ENCODE results near the gene RNF224.

- TF ChIP-seq EZH2 (IDR thresholded peaks at IDR 0.05; ENCODE audit: low read length, unreplicated experiment): no peak
- TF ChIP-seq CTCF (conservative IDR thresholded peaks at IDR 0.05; ENCODE audit: low read depth, low read length): no peak
These were observed 41.4 kb upstream of the RNF224 start for GRCh38 chr9:137185921-137186320.

Measured in PC-3 (cell line).